ENCODE data around the gene VAV3. TPM values are rescaled to one million over a fixed set of nuclear protein-coding genes. Genes with fewer than 3 reads are reported as not detected.

The VAV3 gene
- total and polyA plus RNA-seq, 2 of the 13 experiments (the other 11 are each of a cell fraction or from before 2014, with no cell fraction given), result 15.9 to 29.8 TPM

- TF ChIP-seq FOXA1 (IDR thresholded peaks at IDR 0.05) (no peak), FOXA1 (CRISPR knock-in tag; IDR thresholded peaks at IDR 0.05) (peak; percentile 61; the same call in 1 of the 2 replicates), FOSL2 (CRISPR knock-in tag; IDR thresholded peaks at IDR 0.05) (peak; percentile 40), MYC (CRISPR knock-in tag; IDR thresholded peaks at IDR 0.05; ENCODE audit: borderline replicate concordance) (0 out of 2 replicates have a peak, but pooled peaks have one; percentile 41), ZFP82 (CRISPR knock-in tag; IDR thresholded peaks at IDR 0.05; ENCODE audit: borderline replicate concordance) (0 out of 2 replicates have a peak, but pooled peaks have one; percentile 19), ZSCAN31 (CRISPR knock-in tag; IDR thresholded peaks at IDR 0.05; ENCODE audit: low read depth) (peak; percentile 73), ZNF614 (CRISPR knock-in tag; IDR thresholded peaks at IDR 0.05; ENCODE audit: borderline replicate concordance) (peak; percentile 89; the same call in 1 of the 2 replicates), ESRRA (CRISPR knock-in tag; IDR thresholded peaks at IDR 0.05; ENCODE audit: low read depth) (0 out of 2 replicates have a peak, but pooled peaks have one; percentile 32), POLR2G (IDR thresholded peaks at IDR 0.05; ENCODE audit: low read depth, low read length) (peak; percentile 40; the same call in 1 of the 2 replicates), ZHX2 (IDR thresholded peaks at IDR 0.05; ENCODE audit: low read depth) (no peak), ZHX2 (CRISPR knock-in tag; IDR thresholded peaks at IDR 0.05; ENCODE audit: borderline replicate concordance) (peak; percentile 52; the same call in 1 of the 2 replicates), NFIC (IDR thresholded peaks at IDR 0.05; ENCODE audit: low read length) (no peak), ZNF746 (CRISPR knock-in tag; IDR thresholded peaks at IDR 0.05) (no peak), ZNF280D (CRISPR knock-in tag; IDR thresholded peaks at IDR 0.05) (peak; percentile 21; the same call in 1 of the 2 replicates), ZNF674 (CRISPR knock-in tag; IDR thresholded peaks at IDR 0.05; ENCODE audit: low read depth) (no peak), DPF2 (CRISPR knock-in tag; IDR thresholded peaks at IDR 0.05; ENCODE audit: borderline replicate concordance, low read depth) (no peak), HOXA3 (CRISPR knock-in tag; IDR thresholded peaks at IDR 0.05) (peak; percentile 59), HOMEZ (CRISPR knock-in tag; IDR thresholded peaks at IDR 0.05; ENCODE audit: low read depth) (peak; percentile 76; the same call in 1 of the 2 replicates), TFDP2 (CRISPR knock-in tag; IDR thresholded peaks at IDR 0.05) (peak; percentile 36; the same call in 1 of the 2 replicates)
These were observed 284.4 kb downstream of the VAV3 start (continued) for GRCh38 chr1:107680579-107680985.
